HFF-Myc (cell line): ENCODE measurements around the gene GRB10.

Source experiments
- DNase-seq: peaks from one replicate; pipeline ENCODE4 v3.0.0-alpha.2; 2011; ENCODE audit warnings: low read depth; ENCODE audit errors: extremely low read depth
- H3K4me3 ChIP-seq: replicated peaks from 2 replicates; pipeline ENCODE4 v1.5.1; 2011; ENCODE audit warnings: low read depth, mild to moderate bottlenecking, control low read depth, low read length
- TF ChIP-seq, protein P1 (sequence below): IDR thresholded peaks from 2 replicates; pipeline ENCODE4 v1.5.1; 2012; ENCODE audit warnings: mild to moderate bottlenecking, low read depth, low read length, control low read depth; ENCODE audit errors: missing control alignments

The GRB10 gene

GRCh38 chr7:50729962-50730361 lies 52.7 kb downstream of the GRB10 start:
- TF ChIP-seq, protein P1, sequence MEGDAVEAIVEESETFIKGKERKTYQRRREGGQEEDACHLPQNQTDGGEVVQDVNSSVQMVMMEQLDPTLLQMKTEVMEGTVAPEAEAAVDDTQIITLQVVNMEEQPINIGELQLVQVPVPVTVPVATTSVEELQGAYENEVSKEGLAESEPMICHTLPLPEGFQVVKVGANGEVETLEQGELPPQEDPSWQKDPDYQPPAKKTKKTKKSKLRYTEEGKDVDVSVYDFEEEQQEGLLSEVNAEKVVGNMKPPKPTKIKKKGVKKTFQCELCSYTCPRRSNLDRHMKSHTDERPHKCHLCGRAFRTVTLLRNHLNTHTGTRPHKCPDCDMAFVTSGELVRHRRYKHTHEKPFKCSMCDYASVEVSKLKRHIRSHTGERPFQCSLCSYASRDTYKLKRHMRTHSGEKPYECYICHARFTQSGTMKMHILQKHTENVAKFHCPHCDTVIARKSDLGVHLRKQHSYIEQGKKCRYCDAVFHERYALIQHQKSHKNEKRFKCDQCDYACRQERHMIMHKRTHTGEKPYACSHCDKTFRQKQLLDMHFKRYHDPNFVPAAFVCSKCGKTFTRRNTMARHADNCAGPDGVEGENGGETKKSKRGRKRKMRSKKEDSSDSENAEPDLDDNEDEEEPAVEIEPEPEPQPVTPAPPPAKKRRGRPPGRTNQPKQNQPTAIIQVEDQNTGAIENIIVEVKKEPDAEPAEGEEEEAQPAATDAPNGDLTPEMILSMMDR: no peak
- DNase-seq: no peak
- H3K4me3 ChIP-seq: no peak overlapping the region

DNA sequence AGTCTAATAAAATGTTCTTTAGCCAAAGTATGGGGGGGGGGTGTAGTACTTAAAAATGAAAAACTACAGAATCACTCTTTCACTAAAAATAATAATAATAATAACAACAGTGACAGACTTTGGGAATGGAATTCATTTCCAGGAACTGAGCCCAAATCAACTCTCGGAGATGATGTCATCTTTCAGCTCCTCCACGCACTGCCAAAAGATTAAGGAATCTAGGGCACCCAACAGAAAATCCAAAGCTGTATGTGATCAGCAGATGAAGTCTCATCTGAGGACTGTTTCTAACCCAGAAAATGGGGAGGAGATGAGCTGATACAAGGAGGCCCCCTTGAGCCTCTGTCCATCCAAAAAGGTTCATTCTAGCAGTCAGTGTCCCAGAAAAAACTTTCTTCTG lies 54.5 kb downstream of the GRB10 start:
- no peak overlapping the region for H3K4me3 ChIP-seq
- TF ChIP-seq, protein P1: no peak
- DNase-seq: no peak

DNA sequence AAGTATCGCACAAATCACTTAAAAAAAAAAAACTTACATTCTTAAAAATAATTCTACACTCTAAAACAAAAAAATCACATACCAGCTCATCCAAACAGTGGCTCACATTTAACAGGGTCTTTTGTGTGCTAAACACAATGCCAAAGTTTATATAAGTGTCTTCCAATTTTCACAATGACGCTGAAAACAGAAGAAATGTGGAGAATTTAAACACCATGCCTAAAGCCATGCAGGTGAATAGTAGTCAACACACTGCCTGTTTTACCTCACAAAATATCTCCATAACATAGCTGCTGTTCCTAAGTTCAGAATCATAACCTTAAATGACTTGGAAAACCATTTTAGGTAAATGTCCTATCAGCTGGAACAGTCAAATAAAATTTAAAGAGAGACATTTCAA lies 55.0 kb downstream of the GRB10 start:
- TF ChIP-seq, protein P1: no peak
- DNase-seq: no peak
- no peak overlapping the region for H3K4me3 ChIP-seq

- no peak for DNase-seq
- TF ChIP-seq, protein P1: no peak
- no peak overlapping the region for H3K4me3 ChIP-seq
Measured at GRCh38 chr7:50727072-50727471, 55.6 kb downstream of the GRB10 start.

GRCh38 chr7:50725774-50726173 lies 56.9 kb downstream of the GRB10 start:
- DNase-seq: no peak
- TF ChIP-seq, protein P1: no peak
- H3K4me3 ChIP-seq: no peak overlapping the region

- DNase-seq: no peak
- H3K4me3 ChIP-seq: no peak overlapping the region
- TF ChIP-seq, protein P1: no peak
Measured at GRCh38 chr7:50724526-50725520, 57.9 kb downstream of the GRB10 start.
